HEK293T (cell line): ENCODE measurements around the gene SSTR1.

Source experiments
- CTCF ChIA-PET: fragments of 350-600 bp; formaldehyde crosslinking; extraction: SDS; loops from one replicate; lab custom pipeline; 2021; ENCODE audit warnings: antibody characterized with exemption, inconsistent platforms; lab: Yijun Ruan, JAX
- POLR2A ChIA-PET: fragments of 350-600 bp; formaldehyde crosslinking; extraction: SDS; loops from one replicate; lab custom pipeline; 2020; ENCODE audit warnings: antibody characterized with exemption, inconsistent platforms; lab: Yijun Ruan, JAX
- DNase-seq: peaks from one replicate; pipeline ENCODE4 v3.0.0; 2012; ENCODE audit warnings: mixed read lengths; ENCODE audit errors: extremely low spot score
- ARNT ChIP-seq: fragments of 450-650 bp; IDR thresholded peaks from 2 replicates; pipeline ENCODE4 v1.6.1; 2017; ENCODE audit warnings: mild to moderate bottlenecking
- BHLHE40 ChIP-seq: fragments of 450-650 bp; IDR thresholded peaks from 2 replicates; pipeline ENCODE4 v1.6.1; 2016; ENCODE audit warnings: mild to moderate bottlenecking, moderate library complexity, borderline replicate concordance
- CTBP1 ChIP-seq: fragments of 450-650 bp; IDR thresholded peaks from 2 replicates; pipeline ENCODE4 v1.6.1; 2016; ENCODE audit warnings: borderline replicate concordance
- ELF4 ChIP-seq: fragments of 450-650 bp; IDR thresholded peaks from 2 replicates; pipeline ENCODE4 v1.6.1; 2017; ENCODE audit warnings: antibody characterized with exemption
- FOXA1 ChIP-seq: fragments of 450-650 bp; IDR thresholded peaks from 2 replicates; pipeline ENCODE4 v1.6.1; 2016; ENCODE audit warnings: mild to moderate bottlenecking
- FOXK2 ChIP-seq: fragments of 450-650 bp; IDR thresholded peaks from 2 replicates; pipeline ENCODE4 v1.6.1; 2016; ENCODE audit warnings: mild to moderate bottlenecking
- FOXM1 ChIP-seq: fragments of 450-650 bp; IDR thresholded peaks from 2 replicates; pipeline ENCODE4 v1.6.1; 2017; ENCODE audit warnings: mild to moderate bottlenecking, borderline replicate concordance
- HDGF ChIP-seq: fragments of 450-650 bp; IDR thresholded peaks from 2 replicates; pipeline ENCODE4 v1.6.1; 2017; ENCODE audit warnings: antibody characterized with exemption, borderline replicate concordance
- L3MBTL2 ChIP-seq: fragments of 450-650 bp; conservative IDR thresholded peaks from 2 replicates; pipeline ENCODE4 v1.6.1; 2016; ENCODE audit warnings: mild to moderate bottlenecking
- LEF1 ChIP-seq: fragments of 450-650 bp; IDR thresholded peaks from 2 replicates; pipeline ENCODE4 v1.6.1; 2017; ENCODE audit warnings: mild to moderate bottlenecking, borderline replicate concordance
- NFRKB ChIP-seq: fragments of 450-650 bp; IDR thresholded peaks from 2 replicates; pipeline ENCODE4 v1.6.1; 2016; ENCODE audit warnings: mild to moderate bottlenecking, moderate library complexity
- PKNOX1 ChIP-seq: fragments of 450-650 bp; IDR thresholded peaks from 2 replicates; pipeline ENCODE4 v1.6.1; 2016
- SP1 ChIP-seq: fragments of 450-650 bp; IDR thresholded peaks from 2 replicates; pipeline ENCODE4 v1.6.1; 2017
- SUZ12 ChIP-seq: fragments of 450-650 bp; IDR thresholded peaks from 2 replicates; pipeline ENCODE4 v1.6.1; 2016; ENCODE audit warnings: mild to moderate bottlenecking
- TARDBP ChIP-seq: fragments of 450-650 bp; IDR thresholded peaks from 2 replicates; pipeline ENCODE4 v1.6.1; 2016
- ZNF384 ChIP-seq: fragments of 450-650 bp; IDR thresholded peaks from 2 replicates; pipeline ENCODE4 v1.6.1; 2016

Gene SSTR1

GRCh38 chr14:38206689-38207376, 871 bp upstream of the SSTR1 start:
- CTCF ChIA-PET, result no interaction called here
- TF ChIP-seq BHLHE40, result no peak
- TF ChIP-seq L3MBTL2, result no peak
- no peak for TF ChIP-seq HDGF
- no peak for TF ChIP-seq ZNF384
- TF ChIP-seq LEF1, result no peak
- TF ChIP-seq TARDBP, result no peak
- no peak for TF ChIP-seq CTBP1
- no peak for TF ChIP-seq FOXM1
- no peak for TF ChIP-seq FOXA1
- TF ChIP-seq SP1, result no peak
- no peak for TF ChIP-seq SUZ12
- TF ChIP-seq NFRKB, result no peak
- TF ChIP-seq PKNOX1, result no peak
- TF ChIP-seq FOXK2, result no peak
- TF ChIP-seq ARNT, result no peak
- no peak for TF ChIP-seq ELF4
- POLR2A ChIA-PET, result no interaction called here
- no peak for DNase-seq

GRCh38 chr14:38207377-38207735, 348 bp upstream of the SSTR1 start:
- TF ChIP-seq TARDBP (no peak), HDGF (no peak), FOXM1 (no peak), NFRKB (no peak), ZNF384 (no peak), CTBP1 (no peak), ARNT (no peak), ELF4 (no peak), LEF1 (no peak), L3MBTL2 (no peak), FOXA1 (no peak), SUZ12 (no peak), FOXK2 (no peak), BHLHE40 (no peak), PKNOX1 (no peak), SP1 (no peak)

DNA sequence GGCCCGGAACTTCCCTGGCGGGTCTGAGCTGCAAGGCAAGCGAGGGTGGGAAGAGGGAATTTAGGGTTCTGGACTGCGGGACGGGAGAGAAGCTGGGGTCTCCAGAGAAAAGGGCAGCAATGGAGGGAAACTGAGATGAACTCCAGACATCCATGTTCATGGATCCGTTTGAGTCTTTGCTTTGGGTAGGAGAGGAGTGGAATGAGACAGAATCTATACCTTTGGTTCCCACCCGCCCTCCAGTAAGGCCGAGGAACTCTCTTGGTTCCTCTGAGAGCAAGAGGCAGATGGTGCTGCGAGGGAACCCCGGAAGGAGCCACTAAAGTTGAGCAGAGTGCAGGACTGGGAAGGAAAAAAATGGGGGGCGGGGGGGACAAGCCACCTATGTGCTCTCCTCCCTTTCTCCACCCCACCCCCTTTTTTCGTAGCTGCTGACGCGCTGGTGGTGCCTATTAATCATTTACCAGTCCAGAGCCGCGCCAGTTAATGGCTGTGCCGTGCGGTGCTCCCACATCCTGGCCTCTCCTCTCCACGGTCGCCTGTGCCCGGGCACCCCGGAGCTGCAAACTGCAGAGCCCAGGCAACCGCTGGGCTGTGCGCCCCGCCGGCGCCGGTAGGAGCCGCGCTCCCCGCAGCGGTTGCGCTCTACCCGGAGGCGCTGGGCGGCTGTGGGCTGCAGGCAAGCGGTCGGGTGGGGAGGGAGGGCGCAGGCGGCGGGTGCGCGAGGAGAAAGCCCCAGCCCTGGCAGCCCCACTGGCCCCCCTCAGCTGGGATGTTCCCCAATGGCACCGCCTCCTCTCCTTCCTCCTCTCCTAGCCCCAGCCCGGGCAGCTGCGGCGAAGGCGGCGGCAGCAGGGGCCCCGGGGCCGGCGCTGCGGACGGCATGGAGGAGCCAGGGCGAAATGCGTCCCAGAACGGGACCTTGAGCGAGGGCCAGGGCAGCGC, 1.2 kb downstream of the SSTR1 start:
- POLR2A ChIA-PET, result no interaction called here
- CTCF ChIA-PET, result no interaction called here
- TF ChIP-seq L3MBTL2, result no peak
- no peak for TF ChIP-seq TARDBP
- no peak for TF ChIP-seq SP1
- peak; percentile 20 for DNase-seq

More at GRCh38 chr14:38207377-38207735, 348 bp upstream of the SSTR1 start:
- CTCF ChIA-PET, result interaction anchor here (1.1 kb wide), 1 partner anchor 10 kb away, joined by 4 read pairs; no protein-coding TSS in a partner anchor
- no peak for DNase-seq
- POLR2A ChIA-PET, result no interaction called here

DNA sequence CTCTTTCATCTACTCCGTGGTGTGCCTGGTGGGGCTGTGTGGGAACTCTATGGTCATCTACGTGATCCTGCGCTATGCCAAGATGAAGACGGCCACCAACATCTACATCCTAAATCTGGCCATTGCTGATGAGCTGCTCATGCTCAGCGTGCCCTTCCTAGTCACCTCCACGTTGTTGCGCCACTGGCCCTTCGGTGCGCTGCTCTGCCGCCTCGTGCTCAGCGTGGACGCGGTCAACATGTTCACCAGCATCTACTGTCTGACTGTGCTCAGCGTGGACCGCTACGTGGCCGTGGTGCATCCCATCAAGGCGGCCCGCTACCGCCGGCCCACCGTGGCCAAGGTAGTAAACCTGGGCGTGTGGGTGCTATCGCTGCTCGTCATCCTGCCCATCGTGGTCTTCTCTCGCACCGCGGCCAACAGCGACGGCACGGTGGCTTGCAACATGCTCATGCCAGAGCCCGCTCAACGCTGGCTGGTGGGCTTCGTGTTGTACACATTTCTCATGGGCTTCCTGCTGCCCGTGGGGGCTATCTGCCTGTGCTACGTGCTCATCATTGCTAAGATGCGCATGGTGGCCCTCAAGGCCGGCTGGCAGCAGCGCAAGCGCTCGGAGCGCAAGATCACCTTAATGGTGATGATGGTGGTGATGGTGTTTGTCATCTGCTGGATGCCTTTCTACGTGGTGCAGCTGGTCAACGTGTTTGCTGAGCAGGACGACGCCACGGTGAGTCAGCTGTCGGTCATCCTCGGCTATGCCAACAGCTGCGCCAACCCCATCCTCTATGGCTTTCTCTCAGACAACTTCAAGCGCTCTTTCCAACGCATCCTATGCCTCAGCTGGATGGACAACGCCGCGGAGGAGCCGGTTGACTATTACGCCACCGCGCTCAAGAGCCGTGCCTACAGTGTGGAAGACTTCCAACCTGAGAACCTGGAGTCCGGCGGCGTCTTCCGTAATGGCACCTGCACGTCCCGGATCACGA, 2.2 kb downstream of the SSTR1 start:
- ChIA-PET CTCF (no interaction called here), POLR2A (no interaction called here)
- TF ChIP-seq ELF4 (no peak), FOXK2 (no peak), BHLHE40 (no peak)
- DNase-seq, result no peak

DNA sequence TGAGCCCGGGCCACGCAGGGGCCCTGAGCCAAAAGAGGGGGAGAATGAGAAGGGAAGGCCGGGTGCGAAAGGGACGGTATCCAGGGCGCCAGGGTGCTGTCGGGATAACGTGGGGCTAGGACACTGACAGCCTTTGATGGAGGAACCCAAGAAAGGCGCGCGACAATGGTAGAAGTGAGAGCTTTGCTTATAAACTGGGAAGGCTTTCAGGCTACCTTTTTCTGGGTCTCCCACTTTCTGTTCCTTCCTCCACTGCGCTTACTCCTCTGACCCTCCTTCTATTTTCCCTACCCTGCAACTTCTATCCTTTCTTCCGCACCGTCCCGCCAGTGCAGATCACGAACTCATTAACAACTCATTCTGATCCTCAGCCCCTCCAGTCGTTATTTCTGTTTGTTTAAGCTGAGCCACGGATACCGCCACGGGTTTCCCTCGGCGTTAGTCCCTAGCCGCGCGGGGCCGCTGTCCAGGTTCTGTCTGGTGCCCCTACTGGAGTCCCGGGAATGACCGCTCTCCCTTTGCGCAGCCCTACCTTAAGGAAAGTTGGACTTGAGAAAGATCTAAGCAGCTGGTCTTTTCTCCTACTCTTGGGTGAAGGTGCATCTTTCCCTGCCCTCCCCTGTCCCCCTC, 3.0 kb downstream of the SSTR1 start:
- TF ChIP-seq TARDBP (no peak), SUZ12 (no peak), L3MBTL2 (no peak), PKNOX1 (no peak)
- ChIA-PET POLR2A (no interaction called here), CTCF (no interaction called here)
- DNase-seq, result no peak

- TF ChIP-seq PKNOX1, result no peak
- no peak for TF ChIP-seq FOXA1
- no peak for TF ChIP-seq ELF4
- no peak for TF ChIP-seq L3MBTL2
- no peak for TF ChIP-seq HDGF
- no peak for TF ChIP-seq ZNF384
- TF ChIP-seq CTBP1, result no peak
- TF ChIP-seq BHLHE40, result no peak
- no peak for TF ChIP-seq SUZ12
- no peak for TF ChIP-seq TARDBP
- TF ChIP-seq ARNT, result no peak
- ChIA-PET CTCF (no interaction called here), POLR2A (no interaction called here)
- no peak for DNase-seq
Measured at GRCh38 chr14:38211255-38211735, 3.6 kb downstream of the SSTR1 start.
